Esophagus mucosa (tissue), 1 donor: ENCODE data around the gene OR6C1. TPM values are rescaled to one million over a fixed set of nuclear protein-coding genes. Genes with fewer than 3 reads are reported as not detected.
"Not testable (repeated sequence)": the region's sequence is repeated elsewhere in the genome, so short reads cannot be mapped to it uniquely, and the experiment has no call there.

Experiments used
- ATAC-seq: fragments of 200-7000 bp; cut with Tn5 transposase; one replicate; pipeline ENCODE4 v1.9.1; 2020
- total RNA-seq: library from RNA; stranded (reverse); gene quantifications from one replicate; pipeline ENCODE4 v1.2.4, GENCODE V29; 2023
- donor health status: DM: yes; HTN: yes; CAD: no.

Gene OR6C1
- not detected for total RNA-seq

DNA sequence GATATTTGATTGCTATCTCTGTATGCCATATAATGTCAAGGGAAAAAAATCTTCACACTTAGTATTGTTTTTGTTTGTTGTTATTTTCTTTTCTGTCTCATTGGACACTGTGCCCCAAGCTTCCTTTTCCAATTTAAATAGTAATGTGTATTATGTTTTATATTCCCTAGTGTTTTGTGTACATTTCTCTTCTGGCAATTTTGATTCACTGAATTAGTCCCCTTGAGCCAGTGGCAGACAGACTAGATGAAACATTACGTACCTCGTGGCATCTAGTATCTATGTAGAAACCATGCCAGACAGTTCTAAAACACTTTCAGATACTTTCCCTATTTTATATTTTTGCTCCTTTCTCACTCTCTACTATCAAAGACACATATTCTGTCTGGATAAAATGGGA, at the start of gene OR6C1:
Gene OR6C1, plus strand, starts transcription at position 301 of the 400 bp plus-strand sequence. CDS start 6,257 bp downstream, outside the sequence.
- no peak for ATAC-seq

DNA sequence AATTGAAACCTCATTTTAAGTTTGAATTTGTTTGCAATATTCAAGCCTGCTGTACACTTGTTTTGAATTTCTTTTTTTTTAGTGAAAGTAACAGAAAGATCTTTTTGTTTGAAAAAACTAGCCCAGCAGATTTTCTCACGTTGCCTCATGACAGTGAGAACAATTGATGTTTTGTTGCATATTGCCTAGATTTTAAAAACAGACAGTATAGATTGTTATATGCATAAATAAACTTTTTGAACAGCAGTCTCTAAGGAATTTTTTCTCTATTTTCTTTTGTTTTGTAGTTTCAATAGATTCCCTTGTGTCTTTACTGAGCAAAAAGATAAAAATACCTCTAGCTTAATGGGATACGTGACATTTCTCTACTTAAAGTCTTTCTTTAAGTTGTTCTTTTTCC, 33.2 kb upstream of the OR6C1 start:
- no peak for ATAC-seq

DNA sequence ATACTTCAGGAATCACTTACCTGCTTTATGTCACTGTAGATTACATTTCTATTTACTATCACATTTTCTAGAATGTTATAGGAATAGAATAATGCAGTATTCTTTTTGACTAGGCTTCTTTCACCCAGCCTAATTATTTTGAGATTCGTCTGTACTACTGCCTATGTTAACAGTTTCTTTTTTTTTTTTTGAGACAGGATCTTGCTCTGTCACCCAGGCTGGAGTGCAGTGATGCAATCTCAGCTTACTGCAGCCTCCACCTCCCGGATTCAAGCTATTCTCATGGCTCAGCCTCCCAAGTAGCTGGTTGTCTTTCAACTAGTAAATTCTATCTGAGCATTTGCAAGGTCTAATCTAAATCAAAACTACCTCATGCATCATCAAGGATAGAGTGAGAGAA, 24.1 kb upstream of the OR6C1 start:
- no peak for ATAC-seq

DNA sequence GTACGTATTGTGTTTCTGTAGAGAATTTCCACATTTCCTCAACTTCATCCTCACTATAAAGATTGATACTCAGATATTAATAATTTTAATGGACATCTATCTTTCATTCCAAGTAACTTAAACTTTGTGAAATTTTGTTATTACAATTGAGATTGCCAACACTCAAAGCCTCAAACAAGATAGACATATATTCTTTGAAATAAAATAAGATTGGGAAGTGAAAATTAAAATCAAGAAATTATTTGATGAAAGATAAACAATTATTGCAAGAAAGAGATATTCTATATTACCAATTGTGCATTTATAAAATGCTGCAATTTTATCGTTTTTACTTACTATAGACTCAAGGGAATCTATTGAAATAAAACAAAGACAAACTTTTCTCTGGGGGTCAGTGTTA, 17.7 kb upstream of the OR6C1 start, which contains the start of gene OR6C6:
Gene OR6C6, minus strand, starts transcription at position 101 of the 400 bp plus-strand sequence. CDS start 1,337 bp downstream, outside the sequence.
- ATAC-seq: no peak

DNA sequence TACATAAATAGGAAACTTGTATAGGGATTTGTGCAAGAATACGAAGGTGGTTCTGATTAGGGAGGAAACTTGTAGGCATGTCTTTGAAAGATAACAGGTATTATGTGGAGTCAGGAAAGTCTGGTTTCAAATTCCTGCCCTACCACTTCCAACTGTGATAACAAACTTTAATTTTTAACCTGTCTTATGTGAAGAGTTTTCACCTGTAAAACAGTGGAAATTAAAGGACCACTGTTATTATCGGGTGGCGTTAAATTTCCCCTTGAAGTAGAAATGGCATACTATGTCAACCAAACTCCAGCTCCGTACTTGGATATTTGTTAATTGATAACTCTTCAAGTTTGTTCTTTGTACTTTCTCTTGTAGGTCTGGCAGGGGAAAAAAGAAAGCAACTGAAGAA, 6.1 kb downstream of the OR6C1 start:
- no peak for ATAC-seq

DNA sequence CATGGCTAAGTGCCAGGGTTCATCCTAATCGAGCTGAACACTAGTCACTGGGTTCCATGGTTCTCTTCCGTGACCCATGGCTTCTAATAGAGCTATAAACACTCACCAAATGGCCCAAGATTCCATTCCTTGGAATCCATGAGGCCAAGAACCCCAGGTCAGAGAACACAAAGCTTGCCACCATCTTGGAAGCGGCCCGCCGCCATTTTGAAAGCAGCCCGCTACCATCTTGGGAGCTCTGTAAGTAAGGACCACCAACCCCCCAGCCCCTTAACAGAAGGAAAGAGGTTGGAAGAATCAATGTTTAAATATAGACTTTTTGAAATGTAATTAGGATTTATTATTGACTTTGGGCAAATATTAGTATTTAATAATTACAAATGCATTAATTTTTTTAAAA, 11.7 kb downstream of the OR6C1 start:
- not testable (repeated sequence) for ATAC-seq

DNA sequence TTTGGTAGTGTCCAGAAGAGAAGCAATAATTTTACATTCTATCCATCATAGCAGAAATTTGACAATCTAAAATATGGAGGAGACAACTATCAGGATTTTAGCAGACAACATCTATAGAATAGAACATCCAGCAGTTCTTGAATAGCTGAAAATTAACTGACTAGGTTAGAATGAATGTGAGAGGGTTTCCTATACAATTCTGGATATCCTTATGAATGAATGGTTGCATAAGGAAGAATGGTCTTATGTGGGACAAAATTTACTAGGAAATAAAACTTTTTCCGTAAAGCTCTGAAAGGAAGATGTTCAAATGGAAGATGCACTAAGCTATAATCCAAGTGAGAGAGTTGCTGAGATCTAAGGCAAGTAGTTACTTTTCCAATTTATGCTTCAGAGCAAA, 16.3 kb downstream of the OR6C1 start, which contains the start of gene OR6C3:
Gene OR6C3, plus strand, starts transcription at position 301 of the 400 bp plus-strand sequence. CDS start 955 bp downstream, outside the sequence.
- no peak for ATAC-seq

DNA sequence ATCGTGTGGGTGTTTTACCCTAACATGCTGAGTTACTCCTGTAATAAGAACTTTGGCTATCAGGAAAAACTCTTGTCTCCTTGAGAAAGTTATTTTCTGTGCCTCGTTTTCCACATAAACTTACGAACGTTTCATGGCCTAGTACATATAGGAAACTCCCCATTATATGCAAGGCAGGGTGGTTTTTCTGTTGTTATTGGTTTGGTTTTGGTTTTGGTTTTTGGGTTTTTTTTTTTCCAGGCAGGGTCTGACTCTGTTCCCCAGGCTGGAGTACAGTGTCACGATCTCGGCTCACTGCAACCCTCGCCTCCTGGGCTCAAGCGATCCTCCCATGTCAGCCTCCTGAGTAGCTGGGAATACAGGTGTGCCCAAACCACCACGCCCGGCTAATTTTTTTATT, 21.9 kb downstream of the OR6C1 start:
- ATAC-seq: no peak

DNA sequence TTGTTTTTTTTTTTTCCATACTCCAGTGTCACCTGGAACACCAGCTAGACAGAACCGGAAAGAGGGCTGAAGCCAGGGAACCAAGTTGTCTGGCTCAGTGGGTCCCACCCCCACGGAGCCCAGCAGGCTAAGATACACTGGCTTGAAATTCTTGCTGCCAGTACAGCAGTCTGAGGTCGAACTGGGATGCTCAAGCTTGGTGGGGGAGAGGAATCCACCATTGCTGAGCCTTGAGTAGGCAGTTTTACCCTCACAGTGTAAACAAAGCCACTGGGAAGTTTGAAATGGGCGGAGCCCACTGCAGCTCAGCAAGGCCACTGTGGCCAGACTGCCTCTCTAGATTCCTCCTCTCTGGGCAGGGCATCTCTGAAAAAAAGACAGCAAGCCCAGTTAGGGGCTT, 41.2 kb downstream of the OR6C1 start:
- not testable (repeated sequence) for ATAC-seq

DNA sequence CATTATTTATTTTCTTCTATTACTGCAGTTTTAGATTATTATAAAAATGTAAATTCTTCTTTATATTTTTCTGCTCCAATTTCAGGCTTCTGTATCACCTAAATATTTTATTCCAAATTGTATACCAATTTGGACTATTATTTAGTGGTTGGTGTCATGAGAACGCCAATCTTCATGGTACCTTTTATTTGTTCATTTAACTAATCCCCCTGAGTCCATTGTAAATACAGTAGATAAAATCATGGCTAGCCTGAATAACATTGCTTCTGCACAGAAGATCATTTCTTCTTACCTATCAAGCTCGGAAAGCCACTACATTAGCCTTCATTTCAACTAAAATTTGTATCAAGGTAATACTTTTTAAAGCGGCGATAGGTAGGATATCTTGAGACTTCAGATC, 48.5 kb downstream of the OR6C1 start, which contains the start of gene OR6C75:
Gene OR6C75, plus strand, starts transcription at position 301 of the 400 bp plus-strand sequence. CDS start 2,136 bp downstream, outside the sequence.
- no peak for ATAC-seq

DNA sequence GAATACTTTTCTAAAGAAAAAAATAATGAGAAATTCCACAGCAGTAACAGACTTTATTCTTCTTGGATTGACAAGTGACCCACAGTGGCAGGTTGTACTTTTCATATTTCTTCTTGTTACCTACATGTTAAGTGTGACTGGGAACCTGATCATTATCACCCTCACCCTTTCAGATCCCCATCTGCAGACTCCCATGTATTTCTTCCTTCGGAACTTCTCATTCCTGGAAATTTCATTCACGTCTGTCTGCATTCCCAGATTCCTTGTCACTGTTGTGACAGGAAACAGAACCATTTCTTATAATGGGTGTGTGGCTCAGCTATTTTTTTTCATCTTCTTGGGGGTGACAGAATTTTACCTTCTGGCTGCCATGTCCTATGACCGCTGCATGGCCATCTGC, 50.9 kb downstream of the OR6C1 start:
- ATAC-seq: no peak

Other genes with a start within 250 kb of the OR6C1 start
- not detected for gene OR9K2, start 187.9 kb upstream of the OR6C1 start, total RNA-seq
- not detected for gene OR10A7, start 93.3 kb upstream of the OR6C1 start, total RNA-seq
- gene OR6C74, start 69.7 kb upstream of the OR6C1 start, total RNA-seq: not detected
- not detected for gene OR6C6, start 17.8 kb upstream of the OR6C1 start, total RNA-seq
- not detected for gene OR6C3, start 16.4 kb downstream of the OR6C1 start, total RNA-seq
- gene OR6C75, start 48.6 kb downstream of the OR6C1 start, total RNA-seq: not detected
- gene OR6C65, start 86.2 kb downstream of the OR6C1 start, total RNA-seq: not detected
- not detected for gene OR6C76, start 111.9 kb downstream of the OR6C1 start, total RNA-seq
- 0.12 TPM for gene OR6C2, start 129.7 kb downstream of the OR6C1 start, total RNA-seq
- not detected for gene OR6C70, start 155.8 kb downstream of the OR6C1 start, total RNA-seq
- gene OR6C68, start 178.0 kb downstream of the OR6C1 start, total RNA-seq: not detected
- not detected for gene OR6C4, start 235.3 kb downstream of the OR6C1 start, total RNA-seq